Ishikawa (cell line): ENCODE measurements around the gene EN1.

Experiments used
- CEBPB ChIP-seq: IDR thresholded peaks from 2 replicates; pipeline ENCODE4 v1.6.1; 2012
- CREB1 ChIP-seq: IDR thresholded peaks from 2 replicates; pipeline ENCODE4 v1.6.1; 2012; ENCODE audit warnings: low read depth
- EP300 ChIP-seq: IDR thresholded peaks from 2 replicates; pipeline ENCODE4 v1.6.1; 2012; ENCODE audit warnings: borderline replicate concordance
- MAX ChIP-seq: IDR thresholded peaks from 2 replicates; pipeline ENCODE4 v1.6.1; 2012
- NFIC ChIP-seq: IDR thresholded peaks from 2 replicates; pipeline ENCODE4 v1.6.1; 2012
- RAD21 ChIP-seq: IDR thresholded peaks from 2 replicates; pipeline ENCODE4 v1.6.1; 2012; ENCODE audit warnings: low read depth
- REST ChIP-seq: IDR thresholded peaks from 2 replicates; pipeline ENCODE4 v1.6.1; 2012; ENCODE audit warnings: low read depth, mild to moderate bottlenecking
- TAF1 ChIP-seq: IDR thresholded peaks from 2 replicates; pipeline ENCODE4 v1.6.1; 2012; ENCODE audit warnings: low read depth, mild to moderate bottlenecking
- USF1 ChIP-seq: IDR thresholded peaks from 2 replicates; pipeline ENCODE4 v1.6.1; 2012
- YY1 ChIP-seq: IDR thresholded peaks from 2 replicates; pipeline ENCODE4 v1.6.1; 2012; ENCODE audit warnings: low read depth

GRCh38 chr2:118822015-118822414, 25.4 kb downstream of the EN1 start:
- no peak for TF ChIP-seq CEBPB
- no peak for TF ChIP-seq YY1
- TF ChIP-seq MAX, result no peak
- TF ChIP-seq CREB1, result no peak
- TF ChIP-seq REST, result no peak
- no peak for TF ChIP-seq EP300
- TF ChIP-seq NFIC, result no peak
- TF ChIP-seq RAD21, result no peak
- TF ChIP-seq TAF1, result no peak
- TF ChIP-seq USF1, result no peak
